Stimulated activated CD4-positive, alpha-beta T cell treated with anti-CD3 and anti-CD28 coated beads, TNF-alpha, amount 100 ng/mL, for 1 hour (primary cell): Measurements from ENCODE around the gene DEGS2.

Experiments used
- DNase-seq, 3 donors: peaks; one replicate each; pipeline ENCODE4 v3.0.0-alpha.2; 2020; ENCODE audit warnings: low read depth in 3 of 3, low spot score in 1 of 3

The DEGS2 gene

DNA sequence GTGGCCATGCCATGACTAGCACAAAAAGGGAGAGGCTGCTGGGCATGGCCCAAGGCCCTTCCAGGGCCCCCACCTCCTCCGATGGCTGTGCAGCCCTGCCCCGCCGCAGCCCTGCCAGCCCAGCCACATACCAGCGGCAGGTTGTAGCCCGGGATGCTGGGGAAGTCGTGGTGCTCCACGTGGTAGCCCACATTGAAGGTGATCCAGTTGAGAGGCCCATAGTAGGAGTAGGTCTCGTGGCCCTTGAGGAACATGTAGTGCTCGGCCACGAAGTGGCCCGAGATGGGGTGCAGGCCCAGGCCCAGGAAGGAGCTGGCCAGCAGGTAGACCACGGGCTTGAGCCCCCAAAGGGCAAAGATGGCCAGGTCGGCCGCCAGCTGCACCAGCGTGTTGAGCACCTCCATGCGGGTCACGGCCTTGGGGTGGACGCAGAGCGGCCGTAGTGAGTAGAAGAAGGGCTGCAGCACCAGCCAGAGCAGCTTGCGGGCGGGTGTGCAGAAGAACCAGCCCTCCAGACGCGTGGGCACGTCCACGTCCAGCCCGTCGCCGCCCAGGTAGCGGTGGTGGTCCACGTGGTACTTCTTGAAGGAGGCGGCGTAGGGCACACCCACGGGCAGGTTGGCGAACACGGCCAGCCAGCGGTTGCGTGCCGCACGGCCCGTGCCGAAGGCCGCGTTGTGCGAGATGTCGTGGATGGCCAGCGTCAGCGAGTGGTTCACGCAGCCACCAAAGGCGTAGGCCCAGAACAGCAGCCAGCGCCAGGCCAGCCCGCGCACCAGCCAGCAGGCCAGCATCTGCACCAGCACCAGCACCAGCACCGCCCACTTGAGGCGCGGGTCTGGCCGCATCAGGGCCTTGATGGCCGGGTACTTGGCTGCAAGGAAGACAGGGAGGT lies 10.4 kb downstream of the DEGS2 start:
- DNase-seq, result no peak

DNA sequence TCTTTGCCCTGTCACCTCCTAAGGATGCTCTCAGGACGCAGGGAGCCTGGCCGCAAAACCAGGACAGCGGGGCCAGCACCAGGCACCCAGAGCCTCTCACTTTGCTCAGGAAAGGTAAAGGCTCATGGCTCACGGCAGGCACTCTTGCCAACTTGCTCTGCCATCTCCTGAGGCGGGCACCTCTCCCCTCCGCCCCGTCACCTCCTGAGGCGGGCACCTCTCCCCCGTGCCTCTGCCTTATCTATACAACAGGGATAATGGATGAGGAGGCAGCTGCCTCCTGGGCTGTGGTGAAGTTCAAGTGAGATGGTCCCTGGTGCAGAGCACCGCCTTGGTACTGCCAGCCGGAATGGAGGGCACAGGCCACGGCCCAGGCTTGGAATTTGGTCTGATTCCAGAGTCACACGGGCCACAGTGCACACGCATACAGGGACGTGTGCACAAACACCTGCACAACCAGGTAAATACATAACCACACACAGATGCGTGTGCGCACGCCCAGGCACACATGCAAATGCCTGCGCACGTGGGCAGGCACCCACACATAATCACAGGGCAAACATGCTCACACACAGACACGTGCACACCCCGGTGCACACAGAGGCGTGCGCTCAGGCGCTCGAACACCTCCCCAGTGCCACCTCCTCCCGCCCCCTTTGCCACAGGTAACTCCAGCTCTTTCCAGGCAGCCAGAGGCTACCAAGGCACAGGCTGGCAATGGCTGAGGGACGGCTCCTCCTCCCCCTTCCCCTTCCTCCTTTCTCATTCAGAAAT lies 11.6 kb downstream of the DEGS2 start:
- DNase-seq, result no peak

DNA sequence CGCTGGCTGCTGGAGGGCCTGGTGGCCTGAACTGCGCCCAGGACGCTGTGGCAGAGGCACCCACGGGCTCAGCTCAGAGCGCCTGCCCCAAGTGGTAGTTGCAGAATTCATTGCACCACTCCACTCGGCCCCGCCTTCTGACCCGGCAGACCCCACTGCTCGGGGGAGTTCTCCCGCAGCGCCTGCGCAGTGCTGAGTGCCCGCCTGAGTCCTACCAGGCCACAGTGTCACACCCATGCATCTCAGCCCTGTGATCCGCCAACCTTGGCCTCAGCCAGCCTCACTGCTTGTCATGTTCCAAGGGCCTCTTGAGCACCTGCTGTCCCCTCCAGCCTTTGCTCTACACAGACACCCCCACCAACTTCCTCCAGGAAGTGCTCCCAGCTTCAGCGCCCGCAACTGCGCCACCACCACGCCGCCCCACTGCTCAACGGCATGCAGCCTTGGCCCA lies 12.2 kb downstream of the DEGS2 start:
- DNase-seq, result peak in 2 of 3 donors; percentile 15 to 32

GRCh38 chr14:100146531-100147091 lies 12.8 kb downstream of the DEGS2 start:
- DNase-seq, result no peak

GRCh38 chr14:100145682-100146464 lies 13.6 kb downstream of the DEGS2 start:
- no peak for DNase-seq

DNA sequence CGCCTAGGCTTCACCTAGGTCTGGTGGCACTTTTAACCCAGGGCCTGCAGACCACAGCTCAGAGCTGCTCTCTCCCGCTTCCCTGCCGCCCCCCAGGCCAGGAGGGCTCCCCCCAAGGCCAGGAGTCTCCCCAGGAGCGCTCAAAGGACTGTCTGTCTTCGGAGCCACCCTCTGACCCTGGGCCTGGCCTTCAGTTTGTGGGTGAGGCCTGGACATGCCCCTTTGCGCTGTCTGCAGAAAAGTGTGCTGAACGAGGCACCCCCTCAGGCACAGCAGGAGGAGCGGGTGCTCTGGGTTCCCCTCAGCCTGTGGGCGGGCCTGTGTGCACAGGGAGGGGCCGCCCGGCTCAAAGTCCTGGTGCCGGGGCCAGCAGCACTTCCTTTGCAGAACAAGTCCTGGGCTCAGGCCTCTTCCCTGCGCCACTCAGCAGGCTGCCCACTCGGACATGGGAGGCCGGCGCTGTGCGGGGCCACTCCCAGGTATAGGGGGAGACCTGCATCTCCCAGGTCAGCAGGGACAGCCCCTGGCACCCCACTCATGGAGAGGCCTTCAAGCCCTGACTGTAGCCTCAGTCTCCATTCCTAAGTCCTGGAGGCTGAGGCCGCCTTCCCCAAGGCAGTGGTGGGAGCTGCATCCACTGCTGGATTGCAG lies 14.3 kb downstream of the DEGS2 start:
- no peak for DNase-seq

DNA sequence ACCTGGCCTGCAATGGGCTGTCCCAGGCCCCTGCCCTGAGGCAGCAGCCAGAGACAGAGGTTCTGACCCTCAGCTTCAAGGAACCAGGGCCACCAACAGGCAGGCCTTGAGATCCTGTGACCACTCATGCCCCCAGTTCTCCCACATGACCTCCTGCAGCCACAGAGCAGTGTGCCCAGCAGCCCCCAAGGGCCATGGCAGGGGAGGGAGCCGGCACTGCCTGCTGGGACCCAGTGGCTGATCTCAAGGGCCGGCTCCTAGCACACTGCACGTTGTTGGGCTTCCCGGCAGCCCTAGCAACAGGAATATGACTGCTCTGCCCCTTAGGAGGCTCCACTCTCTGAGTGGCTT lies 14.8 kb downstream of the DEGS2 start:
- DNase-seq, result no peak

- DNase-seq, result no peak
These were observed 15.5 kb downstream of the DEGS2 start for GRCh38 chr14:100143934-100144333.

DNA sequence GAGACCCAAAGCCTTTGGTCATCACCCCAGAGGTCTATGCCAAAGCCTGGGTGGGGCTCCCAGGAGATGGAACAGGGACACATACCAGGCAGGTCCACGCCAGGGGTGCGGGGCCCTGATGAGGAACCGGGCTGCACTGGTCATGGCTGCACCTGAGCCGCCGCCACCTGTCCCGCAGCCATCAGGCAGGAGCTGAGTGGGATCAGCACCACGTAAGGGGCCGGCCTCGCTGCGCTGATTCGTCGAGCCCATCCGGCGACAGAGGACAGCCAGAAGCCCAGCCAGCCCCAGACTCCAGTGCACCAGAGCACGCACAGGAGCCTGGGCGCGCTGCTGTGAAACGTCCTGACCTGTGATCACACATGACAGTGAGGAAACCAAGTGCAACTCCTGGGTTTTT lies 15.9 kb downstream of the DEGS2 start:
- DNase-seq, result no peak

GRCh38 chr14:100142073-100143040 lies 17.1 kb downstream of the DEGS2 start:
- no peak for DNase-seq

DNA sequence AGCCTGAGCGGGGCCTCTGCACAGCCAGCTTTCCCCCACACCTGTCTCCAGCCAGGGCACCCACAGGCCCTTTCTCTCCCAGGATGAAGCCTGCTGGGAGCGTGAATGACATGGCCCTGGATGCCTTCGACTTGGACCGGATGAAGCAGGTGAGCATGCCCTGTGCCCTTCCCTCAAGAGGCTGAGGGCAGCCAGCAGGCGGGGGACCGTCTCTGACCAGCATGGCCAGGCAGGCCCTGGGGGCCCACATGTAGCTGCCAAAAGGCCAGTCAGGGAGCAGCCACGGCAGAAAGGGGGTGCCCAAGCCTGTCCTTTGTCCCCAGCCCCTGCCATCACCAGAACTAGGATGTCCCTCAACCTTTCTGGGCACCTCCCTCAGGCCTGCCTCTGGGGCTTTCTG lies 18.3 kb downstream of the DEGS2 start:
- DNase-seq, result no peak

DNA sequence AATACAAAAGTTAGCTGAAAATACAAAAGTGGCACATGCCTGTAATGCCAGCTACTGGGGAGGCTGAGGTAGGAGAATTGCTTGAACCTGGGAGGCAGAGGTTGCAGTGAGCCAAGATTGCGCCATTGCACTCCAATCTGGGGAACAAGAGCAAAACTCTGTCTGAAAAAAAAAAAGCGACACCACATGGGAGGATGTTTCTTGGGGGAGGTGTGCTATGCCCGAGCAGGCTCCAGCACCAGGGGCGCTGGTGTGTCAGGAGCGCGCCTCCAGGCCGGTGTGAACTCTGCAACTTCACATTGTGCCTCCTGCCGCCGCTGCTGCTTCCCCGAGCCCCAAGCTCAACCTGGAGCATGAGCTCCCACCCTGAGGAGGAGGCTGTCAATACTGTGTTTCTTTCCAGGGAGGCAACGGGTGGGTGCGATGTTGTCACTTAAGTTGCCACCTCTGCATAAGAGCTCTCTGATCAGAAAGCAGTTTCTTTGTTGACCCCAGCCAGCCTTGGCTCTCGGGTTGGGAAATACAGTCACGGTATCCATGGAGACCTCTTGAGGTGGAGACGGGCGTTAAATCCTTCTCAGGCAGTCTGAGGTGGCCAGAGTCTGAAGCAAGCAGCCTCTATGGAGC lies 18.9 kb downstream of the DEGS2 start:
- no peak for DNase-seq

DNA sequence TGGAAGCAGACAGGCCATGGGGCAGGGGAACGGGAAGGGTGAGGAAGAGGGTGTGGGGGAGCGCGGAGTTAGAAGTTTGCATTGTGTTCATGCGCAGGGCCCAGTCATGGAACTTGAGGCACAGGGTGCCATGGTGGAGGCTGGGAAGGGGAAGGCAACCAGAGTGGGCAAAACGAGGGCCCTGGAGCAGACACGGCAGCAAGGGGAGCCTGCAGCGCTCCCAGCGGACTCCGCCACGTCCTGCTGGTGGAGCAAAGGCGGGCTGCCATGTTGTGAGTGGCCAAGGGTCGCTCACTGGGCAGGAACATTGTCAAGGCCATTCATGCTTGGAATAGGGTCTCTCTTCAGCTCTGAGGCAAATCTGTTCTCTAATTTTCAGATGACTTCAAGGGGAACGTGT lies 20.5 kb downstream of the DEGS2 start:
- DNase-seq, result no peak

DNA sequence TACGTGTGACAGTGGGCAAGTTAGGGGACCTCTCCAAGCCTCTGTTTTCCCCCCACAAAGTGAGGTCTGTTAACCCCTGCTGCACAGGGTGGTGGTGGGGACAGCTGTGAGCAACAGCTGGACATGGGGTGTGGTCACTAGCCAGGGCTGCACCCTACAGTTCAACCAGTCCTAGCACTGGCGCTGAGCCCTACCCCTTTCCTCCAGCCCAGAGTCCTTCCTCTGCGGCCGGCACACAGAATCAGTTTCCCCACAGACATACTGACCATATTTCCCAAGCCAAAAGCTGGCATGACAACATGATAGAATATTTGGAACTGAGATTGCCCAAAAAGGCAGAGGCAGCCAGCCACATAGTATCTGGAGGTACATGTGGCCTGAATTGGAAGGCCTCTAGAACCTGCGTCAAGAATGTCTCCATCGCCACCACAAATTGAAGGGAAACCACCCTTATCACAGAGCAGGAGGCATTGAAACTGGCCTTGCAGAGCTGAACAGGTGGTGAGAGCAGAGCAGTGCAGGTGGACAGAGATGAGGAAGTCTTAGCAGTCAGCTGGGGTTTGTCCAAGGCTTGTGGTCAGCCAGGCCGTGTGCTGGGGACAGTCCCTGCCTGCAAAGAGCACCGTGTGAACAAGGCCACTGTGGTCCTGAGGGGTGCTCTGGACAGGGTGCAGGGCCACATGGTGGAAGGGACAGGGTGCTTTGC lies 21.2 kb downstream of the DEGS2 start:
- DNase-seq, result no peak

DNA sequence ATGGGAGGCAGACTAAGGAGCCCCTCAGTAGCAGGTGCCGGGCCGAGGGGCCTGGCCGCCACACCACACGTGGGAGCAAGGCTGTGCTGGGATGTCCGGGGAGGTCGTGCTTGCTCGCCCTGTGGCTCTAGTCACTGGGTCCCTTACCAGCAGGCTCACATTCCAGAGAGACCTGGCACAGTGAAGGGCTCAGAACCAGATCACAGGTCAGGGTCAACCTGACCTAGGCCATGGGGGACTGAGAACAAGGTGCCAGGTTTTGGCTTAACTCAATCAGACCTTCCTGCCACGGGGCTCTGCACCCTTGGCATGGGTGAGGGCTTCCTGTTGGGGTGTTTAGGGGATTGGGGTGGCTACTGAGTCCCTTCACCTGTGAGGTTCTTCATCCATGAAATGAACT lies 22.3 kb downstream of the DEGS2 start:
- no peak for DNase-seq

DNA sequence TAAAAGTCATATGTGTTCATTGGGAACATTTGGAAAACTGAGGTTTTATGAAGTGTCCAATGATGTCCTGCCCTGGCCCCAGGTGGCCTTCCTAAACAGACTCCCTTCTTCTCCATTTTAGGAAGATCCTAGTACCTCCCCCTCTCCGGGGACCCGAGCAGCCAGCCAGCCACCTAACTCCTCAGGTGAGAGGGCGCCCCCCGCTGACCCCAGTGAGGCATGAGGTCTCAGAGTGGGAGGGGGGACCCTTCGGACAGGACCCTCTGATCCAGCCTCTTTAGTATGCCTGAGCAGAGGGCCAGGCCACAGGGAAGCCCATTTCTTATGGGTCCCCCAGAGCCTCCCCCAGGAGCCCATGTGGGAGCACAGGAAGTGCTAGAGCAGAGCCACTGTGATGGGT lies 23.7 kb downstream of the DEGS2 start:
- DNase-seq, result no peak

DNA sequence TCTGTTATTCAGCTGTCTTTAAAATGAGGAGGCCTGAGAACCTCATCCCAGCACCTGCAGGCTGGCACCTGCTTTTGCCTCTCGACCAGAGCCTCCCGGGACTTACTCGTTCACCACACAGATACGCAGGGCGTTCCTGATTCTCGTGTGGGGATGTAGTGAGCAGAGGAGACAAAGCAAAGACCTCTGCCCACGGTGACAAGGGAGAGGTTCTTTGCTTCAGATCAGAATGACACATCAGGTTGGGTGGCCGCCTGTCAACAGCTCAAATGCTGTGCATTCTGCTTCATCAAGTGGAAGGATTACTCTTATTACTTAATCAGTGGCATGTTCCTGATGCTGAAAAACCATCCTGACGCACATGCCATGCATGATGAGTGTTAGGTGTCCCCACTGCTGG lies 24.4 kb downstream of the DEGS2 start:
- no peak for DNase-seq

DNA sequence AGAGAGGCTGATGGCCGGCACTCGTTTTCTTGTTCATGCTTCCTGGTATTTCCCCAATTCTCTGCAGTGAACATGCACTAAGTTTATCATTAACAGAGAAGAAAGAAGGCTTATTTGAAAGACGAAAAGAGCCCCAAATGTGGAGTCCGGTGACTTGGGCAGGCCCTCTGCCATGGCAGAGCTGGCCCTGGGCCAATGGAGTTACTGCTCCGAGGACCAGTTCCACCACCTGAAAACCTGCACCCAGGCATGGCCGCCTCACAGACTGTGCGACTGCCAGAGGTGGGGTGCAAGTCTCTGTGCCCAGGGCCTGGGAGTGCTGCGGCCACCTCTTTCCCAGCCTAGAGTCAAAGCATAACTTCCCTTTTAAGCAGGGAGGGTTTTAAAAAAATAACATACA lies 24.9 kb downstream of the DEGS2 start:
- DNase-seq, result no peak
